Measurements from ENCODE around the gene SPPL3.

DNA sequence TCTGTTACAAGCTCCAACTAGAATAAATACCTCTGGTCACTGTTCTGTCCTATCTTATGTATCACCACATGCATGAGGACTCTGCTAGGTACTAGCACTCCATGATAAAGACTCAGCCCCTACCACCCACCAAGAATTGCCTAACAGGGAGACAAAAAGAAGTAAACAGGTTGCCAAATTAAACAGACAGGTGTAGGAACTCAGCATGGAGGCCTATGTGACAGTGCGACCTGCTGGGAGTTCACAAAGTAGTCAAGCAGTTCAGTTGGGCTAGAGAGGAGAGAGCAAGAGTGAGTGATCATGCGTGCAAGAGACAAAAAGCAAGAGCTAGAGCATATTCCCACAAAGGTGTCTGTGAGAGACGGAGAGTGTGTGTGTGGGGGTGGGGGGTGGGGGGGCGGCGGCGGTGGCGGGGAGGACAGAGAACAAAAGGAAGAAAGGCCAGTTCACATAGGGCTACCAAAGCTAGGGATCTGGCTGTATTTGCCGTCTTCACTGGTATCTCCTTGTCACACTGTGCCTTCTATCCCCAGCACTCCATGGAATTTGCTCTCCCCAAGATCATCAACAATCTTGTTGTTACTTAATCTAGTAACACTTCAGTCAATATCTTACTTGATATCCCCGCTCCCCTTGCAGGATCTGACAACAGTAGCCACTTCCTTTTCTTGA, 81.2 kb downstream of the SPPL3 start:
- TF ChIP-seq, protein P1, sequence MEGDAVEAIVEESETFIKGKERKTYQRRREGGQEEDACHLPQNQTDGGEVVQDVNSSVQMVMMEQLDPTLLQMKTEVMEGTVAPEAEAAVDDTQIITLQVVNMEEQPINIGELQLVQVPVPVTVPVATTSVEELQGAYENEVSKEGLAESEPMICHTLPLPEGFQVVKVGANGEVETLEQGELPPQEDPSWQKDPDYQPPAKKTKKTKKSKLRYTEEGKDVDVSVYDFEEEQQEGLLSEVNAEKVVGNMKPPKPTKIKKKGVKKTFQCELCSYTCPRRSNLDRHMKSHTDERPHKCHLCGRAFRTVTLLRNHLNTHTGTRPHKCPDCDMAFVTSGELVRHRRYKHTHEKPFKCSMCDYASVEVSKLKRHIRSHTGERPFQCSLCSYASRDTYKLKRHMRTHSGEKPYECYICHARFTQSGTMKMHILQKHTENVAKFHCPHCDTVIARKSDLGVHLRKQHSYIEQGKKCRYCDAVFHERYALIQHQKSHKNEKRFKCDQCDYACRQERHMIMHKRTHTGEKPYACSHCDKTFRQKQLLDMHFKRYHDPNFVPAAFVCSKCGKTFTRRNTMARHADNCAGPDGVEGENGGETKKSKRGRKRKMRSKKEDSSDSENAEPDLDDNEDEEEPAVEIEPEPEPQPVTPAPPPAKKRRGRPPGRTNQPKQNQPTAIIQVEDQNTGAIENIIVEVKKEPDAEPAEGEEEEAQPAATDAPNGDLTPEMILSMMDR (IDR thresholded peaks at IDR 0.05), result no peak
- TF ChIP-seq POLR2A (IDR thresholded peaks at IDR 0.05), result no peak
- TF ChIP-seq POLR2AphosphoS5 (IDR thresholded peaks at IDR 0.05), result no peak

All from stomach (tissue), 4 donors.